Suppressor macrophage (primary cell): ENCODE measurements around the gene ETV5.
"Not testable (repeated sequence)": the region's sequence is repeated elsewhere in the genome, so short reads cannot be mapped to it uniquely, and the experiment has no call there.

Experiments
- DNase-seq, 4 experiments: peaks; one replicate each; pipeline ENCODE4 v3.0.0-alpha.2; 2020 to 2022

Gene ETV5

GRCh38 chr3:186021673-186022362, 87.1 kb downstream of the ETV5 start:
- no peak for DNase-seq

- not testable (repeated sequence) for DNase-seq
Observed at GRCh38 chr3:186021250-186021649, 87.6 kb downstream of the ETV5 start.

- DNase-seq, result not testable (repeated sequence)
Observed at GRCh38 chr3:186019288-186019687, 89.6 kb downstream of the ETV5 start.

GRCh38 chr3:186014866-186015265, 94.0 kb downstream of the ETV5 start:
- DNase-seq, result no peak

GRCh38 chr3:186013312-186013711, 95.6 kb downstream of the ETV5 start:
- no peak for DNase-seq

GRCh38 chr3:186012137-186012536, 96.8 kb downstream of the ETV5 start:
- DNase-seq, result no peak

GRCh38 chr3:186004671-186005070, 104.2 kb downstream of the ETV5 start:
- DNase-seq, result no peak

- no peak for DNase-seq
Observed at GRCh38 chr3:186004209-186004608, 104.7 kb downstream of the ETV5 start.

GRCh38 chr3:186003610-186004009, 105.3 kb downstream of the ETV5 start:
- DNase-seq, result no peak

- DNase-seq, result peak; percentile 18 to 56 (median 47)
Observed at GRCh38 chr3:186002884-186003472, 105.9 kb downstream of the ETV5 start.

- DNase-seq, result no peak
Observed at GRCh38 chr3:186001842-186002241, 107.0 kb downstream of the ETV5 start.

GRCh38 chr3:185999221-185999620, 109.7 kb downstream of the ETV5 start:
- DNase-seq, result no peak

GRCh38 chr3:185998136-185998535, 110.8 kb downstream of the ETV5 start:
- DNase-seq, result no peak

- DNase-seq, result no peak
Observed at GRCh38 chr3:185997130-185997529, 111.8 kb downstream of the ETV5 start.
